Measurements from ENCODE around the gene DAB1. TPM values are rescaled to one million over a fixed set of nuclear protein-coding genes. Genes with fewer than 3 reads are reported as not detected.

Gene DAB1
- total and polyA plus RNA-seq, 10 of the 15 experiments (the other 5 are each of a cell fraction or from before 2014, with no cell fraction given) = 0.02 to 0.10 (median 0.03) TPM; not detected in 5

GRCh38 chr1:57325117-57325516 lies 98.7 kb downstream of the DAB1 start:
- Histone ChIP-seq H3K79me2 (ENCODE audit: control insufficient read depth, insufficient read depth, low read length) (no peaks in the 10 kb centered on the region), H3K4me3 (no peak overlapping the region), H3K9me3 (replicated peaks; ENCODE audit: control insufficient read depth, insufficient read depth, low read length) (no peaks in the 10 kb centered on the region), H3K4me1 (ENCODE audit: control insufficient read depth, insufficient read depth, low read length) (no peaks in the 10 kb centered on the region), H3K27me3 (replicated peaks in 1 of 2; ENCODE audit: control insufficient read depth in 2 of 2, insufficient read depth in 2 of 2, low read length in 1 of 2) (no peaks in the 10 kb centered on the region), H3K27ac (ENCODE audit: control insufficient read depth, insufficient read depth) (no peak overlapping the region), H3K4me2 (ENCODE audit: control insufficient read depth, insufficient read depth) (no peak overlapping the region), H3K9ac (ENCODE audit: control insufficient read depth, insufficient read depth, low read length) (no peak overlapping the region), H4K20me1 (ENCODE audit: control insufficient read depth, insufficient read depth) (no peaks in the 10 kb centered on the region), H3K36me3 (ENCODE audit: control insufficient read depth in 2 of 2, insufficient read depth in 2 of 2, low read length in 1 of 2) (no peaks in the 10 kb centered on the region), H2AFZ (ENCODE audit: control insufficient read depth, low read depth, low read length) (no peak overlapping the region)
- DNase-seq (ENCODE audit: low read depth, low spot score) = no peak
- WGBS (ENCODE audit: insufficient coverage, insufficient replicate concordance, low lambda C conversion rate, missing lambda C conversion rate) = 2% methylated on average over 4 of the region's 4 CpGs
- FAIRE-seq = no peak
- intact Hi-C loops (cut with micrococcal nuclease; ENCODE audit: unreplicated experiment) (no loop called here), in situ Hi-C loops (cut with MboI) (no loop called here)
- BruUV-seq (replicated peaks) = no TSS peak
- RAD21 ChIA-PET (ENCODE audit: unreplicated experiment) = no interaction called here
- SMC1A ChIA-PET (ENCODE audit: uncharacterized antibody, unreplicated experiment) = no interaction called here
- CTCF ChIA-PET = no interaction called here
- POLR2A ChIA-PET = interaction anchor here (0.6 kb wide), 1 partner anchor 127 kb away, joined by 5 read pairs; no protein-coding TSS in a partner anchor
- TF ChIP-seq SUPT20H (IDR thresholded peaks at IDR 0.05; ENCODE audit: borderline replicate concordance, control insufficient read depth, low read depth, low read length) = no peak
- TF ChIP-seq SMAD1 (IDR thresholded peaks at IDR 0.05; ENCODE audit: low read depth, partially characterized antibody) = no peak
- no peak for TF ChIP-seq EED (IDR thresholded peaks at IDR 0.05; ENCODE audit: low read depth)
- TF ChIP-seq KAT2A (conservative IDR thresholded peaks at IDR 0.05; ENCODE audit: control insufficient read depth, low read depth, low read length) = no peak
- no peak for TF ChIP-seq HDAC2 (IDR thresholded peaks at IDR 0.05)
- ATAC-seq = no peak

- Histone ChIP-seq H3K27ac (ENCODE audit: control insufficient read depth, insufficient read depth) (no peak overlapping the region), H3K36me3 (ENCODE audit: control insufficient read depth in 2 of 2, insufficient read depth in 2 of 2, low read length in 1 of 2) (no peaks in the 10 kb centered on the region), H3K4me2 (ENCODE audit: control insufficient read depth, insufficient read depth) (no peak overlapping the region), H3K79me2 (ENCODE audit: control insufficient read depth, insufficient read depth, low read length) (no peaks in the 10 kb centered on the region), H3K9me3 (replicated peaks; ENCODE audit: control insufficient read depth, insufficient read depth, low read length) (no peaks in the 10 kb centered on the region), H4K20me1 (ENCODE audit: control insufficient read depth, insufficient read depth) (no peaks in the 10 kb centered on the region), H3K9ac (ENCODE audit: control insufficient read depth, insufficient read depth, low read length) (no peak overlapping the region), H3K4me1 (ENCODE audit: control insufficient read depth, insufficient read depth, low read length) (no peaks in the 10 kb centered on the region), H3K4me3 (no peak overlapping the region), H3K27me3 (replicated peaks in 1 of 2; ENCODE audit: control insufficient read depth in 2 of 2, insufficient read depth in 2 of 2, low read length in 1 of 2) (no peaks in the 10 kb centered on the region), H2AFZ (ENCODE audit: control insufficient read depth, low read depth, low read length) (no peak overlapping the region)
- no peak for TF ChIP-seq ZBTB4 (CRISPR knock-in tag; IDR thresholded peaks at IDR 0.05)
- WGBS (ENCODE audit: insufficient coverage, insufficient replicate concordance, low lambda C conversion rate, missing lambda C conversion rate) = 72% methylated on average over 3 of the region's 3 CpGs
- FAIRE-seq (no peak), DNase-seq (ENCODE audit: low read depth, low spot score) (no peak), ATAC-seq (no peak)
- in situ Hi-C loops (cut with MboI) = no loop called here
- RAD21 ChIA-PET (ENCODE audit: unreplicated experiment) = no interaction called here
- no TSS peak for BruUV-seq (replicated peaks)
- CTCF ChIA-PET = no interaction called here
- intact Hi-C loops (cut with micrococcal nuclease; ENCODE audit: unreplicated experiment) = no loop called here
- POLR2A ChIA-PET = no interaction called here
- SMC1A ChIA-PET (ENCODE audit: uncharacterized antibody, unreplicated experiment) = no interaction called here
These were observed 99.5 kb downstream of the DAB1 start for GRCh38 chr1:57324388-57324787.
